ENCODE data around the gene RIPOR2.

- TF ChIP-seq CTCF (IDR thresholded peaks at IDR 0.05): no peak
- no peak for TF ChIP-seq POLR2AphosphoS5 (IDR thresholded peaks at IDR 0.05)
These were observed 25.3 kb downstream of the RIPOR2 start for GRCh38 chr6:24910331-24910960.

Measured in transverse colon (tissue), 4 donors.